B cell (primary cell): ENCODE measurements around the gene CTLA4.

ENCODE experiments used
- EZH2 ChIP-seq: IDR thresholded peaks from 2 replicates; pipeline ENCODE4 v1.6.1; 2012; ENCODE audit warnings: borderline replicate concordance, low read depth, mild to moderate bottlenecking, moderate library complexity, low read length; ENCODE audit not compliant: insufficient read depth, poor library complexity, severe bottlenecking
- TF ChIP-seq, protein P1 (sequence below): fragments of 200-600 bp; IDR thresholded peaks from one replicate; pipeline ENCODE4 v1.8.0; 2022; ENCODE audit warnings: antibody characterized with exemption, mild to moderate bottlenecking

- TF ChIP-seq, protein P1, sequence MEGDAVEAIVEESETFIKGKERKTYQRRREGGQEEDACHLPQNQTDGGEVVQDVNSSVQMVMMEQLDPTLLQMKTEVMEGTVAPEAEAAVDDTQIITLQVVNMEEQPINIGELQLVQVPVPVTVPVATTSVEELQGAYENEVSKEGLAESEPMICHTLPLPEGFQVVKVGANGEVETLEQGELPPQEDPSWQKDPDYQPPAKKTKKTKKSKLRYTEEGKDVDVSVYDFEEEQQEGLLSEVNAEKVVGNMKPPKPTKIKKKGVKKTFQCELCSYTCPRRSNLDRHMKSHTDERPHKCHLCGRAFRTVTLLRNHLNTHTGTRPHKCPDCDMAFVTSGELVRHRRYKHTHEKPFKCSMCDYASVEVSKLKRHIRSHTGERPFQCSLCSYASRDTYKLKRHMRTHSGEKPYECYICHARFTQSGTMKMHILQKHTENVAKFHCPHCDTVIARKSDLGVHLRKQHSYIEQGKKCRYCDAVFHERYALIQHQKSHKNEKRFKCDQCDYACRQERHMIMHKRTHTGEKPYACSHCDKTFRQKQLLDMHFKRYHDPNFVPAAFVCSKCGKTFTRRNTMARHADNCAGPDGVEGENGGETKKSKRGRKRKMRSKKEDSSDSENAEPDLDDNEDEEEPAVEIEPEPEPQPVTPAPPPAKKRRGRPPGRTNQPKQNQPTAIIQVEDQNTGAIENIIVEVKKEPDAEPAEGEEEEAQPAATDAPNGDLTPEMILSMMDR: no peak
- TF ChIP-seq EZH2: no peak
These were observed 6.0 kb upstream of the CTLA4 start for GRCh38 chr2:203861607-203862006.
